ENCODE data around the gene AREL1.
"Not testable (repeated sequence)": the region's sequence is repeated elsewhere in the genome, so short reads cannot be mapped to it uniquely, and the experiment has no call there.

AREL1 gene, protein sequence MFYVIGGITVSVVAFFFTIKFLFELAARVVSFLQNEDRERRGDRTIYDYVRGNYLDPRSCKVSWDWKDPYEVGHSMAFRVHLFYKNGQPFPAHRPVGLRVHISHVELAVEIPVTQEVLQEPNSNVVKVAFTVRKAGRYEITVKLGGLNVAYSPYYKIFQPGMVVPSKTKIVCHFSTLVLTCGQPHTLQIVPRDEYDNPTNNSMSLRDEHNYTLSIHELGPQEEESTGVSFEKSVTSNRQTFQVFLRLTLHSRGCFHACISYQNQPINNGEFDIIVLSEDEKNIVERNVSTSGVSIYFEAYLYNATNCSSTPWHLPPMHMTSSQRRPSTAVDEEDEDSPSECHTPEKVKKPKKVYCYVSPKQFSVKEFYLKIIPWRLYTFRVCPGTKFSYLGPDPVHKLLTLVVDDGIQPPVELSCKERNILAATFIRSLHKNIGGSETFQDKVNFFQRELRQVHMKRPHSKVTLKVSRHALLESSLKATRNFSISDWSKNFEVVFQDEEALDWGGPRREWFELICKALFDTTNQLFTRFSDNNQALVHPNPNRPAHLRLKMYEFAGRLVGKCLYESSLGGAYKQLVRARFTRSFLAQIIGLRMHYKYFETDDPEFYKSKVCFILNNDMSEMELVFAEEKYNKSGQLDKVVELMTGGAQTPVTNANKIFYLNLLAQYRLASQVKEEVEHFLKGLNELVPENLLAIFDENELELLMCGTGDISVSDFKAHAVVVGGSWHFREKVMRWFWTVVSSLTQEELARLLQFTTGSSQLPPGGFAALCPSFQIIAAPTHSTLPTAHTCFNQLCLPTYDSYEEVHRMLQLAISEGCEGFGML

DNA sequence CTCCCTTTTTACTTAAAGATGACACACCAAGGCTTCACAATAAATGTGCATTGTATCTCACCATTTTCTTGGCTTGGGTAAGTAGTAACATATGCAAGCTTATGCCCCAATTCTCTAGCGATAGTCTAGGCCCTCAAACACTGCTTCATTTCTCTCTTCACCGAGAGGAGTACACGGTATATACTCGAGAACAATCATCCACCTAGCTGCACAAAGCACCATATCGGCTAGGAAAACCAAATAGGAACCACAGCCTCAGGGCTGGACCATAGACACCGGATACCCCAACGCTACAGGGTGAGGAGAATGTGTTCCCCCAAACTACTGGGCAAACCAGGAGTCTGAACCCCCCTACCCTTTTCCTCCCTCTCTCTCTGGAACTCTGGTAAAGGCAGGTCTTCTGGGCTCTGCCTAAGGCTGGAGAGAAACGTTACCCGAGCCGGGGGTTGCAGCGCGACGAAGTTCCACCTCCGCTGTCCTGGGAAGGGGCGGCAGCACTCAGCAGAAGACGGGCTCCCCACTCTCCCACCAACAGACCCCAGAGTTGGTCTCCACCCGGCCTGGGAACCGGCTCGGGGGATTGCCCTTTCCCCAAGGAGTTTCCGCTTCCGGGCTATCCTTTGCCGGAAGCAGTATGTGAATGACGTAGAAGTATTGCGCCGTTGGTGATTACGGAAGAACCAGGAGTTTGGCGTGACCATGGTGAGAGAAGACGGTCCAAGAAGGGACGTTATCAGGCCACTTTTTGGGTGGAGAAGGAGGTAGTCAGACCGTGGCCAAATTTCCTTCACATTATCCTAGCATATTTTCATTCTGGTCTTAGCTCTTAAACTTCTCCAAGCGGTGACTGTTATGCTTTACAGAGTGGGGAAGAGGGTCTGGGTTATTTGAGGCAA lies at the start of gene AREL1, which contains the start of gene FCF1:
TSS of gene AREL1 (minus strand) at position 582 of the 896 bp plus-strand sequence. CDS start 27,465 bp downstream, outside the sequence.
TSS of gene FCF1 (plus strand) at position 646 of the 896 bp plus-strand sequence. CDS start at position 700, 54 bp downstream.
- DNase-seq = no peak

DNA sequence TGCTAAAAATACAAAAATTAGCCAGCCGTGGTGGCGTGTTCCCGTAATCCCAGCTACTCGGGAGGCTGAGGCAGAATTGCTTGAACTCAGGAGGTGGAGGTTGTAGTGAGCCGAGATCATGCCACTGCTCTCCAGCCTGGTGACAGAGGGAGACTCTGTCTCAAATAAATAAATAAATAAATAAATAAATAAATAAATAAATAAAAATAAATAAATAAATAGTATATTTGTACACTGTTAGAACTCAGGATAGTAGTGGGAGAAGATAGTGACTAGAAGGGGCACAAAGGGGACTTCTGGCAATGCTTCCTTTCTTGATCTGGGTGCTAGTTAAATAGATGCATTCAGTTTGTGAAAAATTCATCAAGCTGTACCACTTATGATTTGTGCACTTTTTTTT lies 45.6 kb upstream of the AREL1 start:
- DNase-seq = not testable (repeated sequence)

DNA sequence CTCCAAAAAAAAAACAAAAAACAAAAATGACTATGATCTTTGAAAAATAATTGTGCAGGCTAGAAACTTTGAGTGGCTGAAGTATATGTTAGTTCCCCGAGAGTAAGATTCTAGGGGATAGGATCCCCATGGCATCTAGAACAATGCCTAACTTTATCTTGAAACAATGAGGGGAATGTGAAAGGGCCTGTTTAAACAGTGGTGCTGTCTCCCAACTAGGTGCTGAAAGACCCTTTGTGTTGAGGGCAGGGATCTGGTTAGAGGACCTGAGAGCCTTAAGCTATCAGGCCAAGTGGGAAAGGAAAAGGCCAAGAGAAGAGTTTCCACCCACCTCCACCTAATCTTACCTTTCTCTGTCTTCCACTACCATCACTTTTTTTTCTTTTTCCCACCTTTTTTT lies 43.4 kb upstream of the AREL1 start:
- DNase-seq = no peak

DNA sequence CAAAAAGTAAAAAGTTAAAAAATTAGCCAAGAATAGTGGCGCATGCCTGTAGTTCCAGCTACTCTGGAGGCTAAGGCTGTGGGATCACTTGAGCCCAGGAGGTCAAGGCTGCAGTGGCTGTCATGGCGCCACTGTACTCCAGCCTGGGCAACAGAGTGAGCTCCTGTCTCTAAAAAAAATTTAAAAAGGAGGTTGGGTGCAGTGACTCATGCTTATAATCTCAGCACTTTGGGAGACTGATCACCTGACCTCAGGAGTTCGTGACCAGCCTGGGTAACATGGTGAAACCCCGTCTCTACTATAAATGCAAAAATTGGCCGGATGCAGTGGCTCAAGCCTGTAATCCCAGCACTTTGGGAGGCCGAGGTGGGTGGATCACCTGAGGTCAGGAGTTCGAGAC lies 42.0 kb upstream of the AREL1 start:
- DNase-seq = no peak

DNA sequence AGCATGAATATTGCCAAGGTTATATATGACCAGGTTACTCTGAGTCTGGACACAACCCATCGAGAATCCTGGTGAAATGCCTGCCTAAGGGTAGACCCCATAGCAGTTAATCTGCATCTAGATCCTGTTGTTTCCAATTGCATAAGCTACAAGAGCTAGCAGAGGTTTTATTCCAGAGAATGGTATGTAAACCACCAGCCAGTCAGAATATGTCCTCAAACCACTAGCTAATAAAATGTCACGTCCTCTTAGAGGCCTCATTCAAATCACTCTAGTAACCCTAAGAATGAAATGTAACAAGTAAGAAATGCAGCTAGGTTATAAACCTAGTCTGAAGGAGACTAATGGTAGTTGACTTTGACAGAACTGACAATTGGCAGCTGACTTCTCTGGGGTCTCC lies 41.3 kb upstream of the AREL1 start:
- DNase-seq = no peak

DNA sequence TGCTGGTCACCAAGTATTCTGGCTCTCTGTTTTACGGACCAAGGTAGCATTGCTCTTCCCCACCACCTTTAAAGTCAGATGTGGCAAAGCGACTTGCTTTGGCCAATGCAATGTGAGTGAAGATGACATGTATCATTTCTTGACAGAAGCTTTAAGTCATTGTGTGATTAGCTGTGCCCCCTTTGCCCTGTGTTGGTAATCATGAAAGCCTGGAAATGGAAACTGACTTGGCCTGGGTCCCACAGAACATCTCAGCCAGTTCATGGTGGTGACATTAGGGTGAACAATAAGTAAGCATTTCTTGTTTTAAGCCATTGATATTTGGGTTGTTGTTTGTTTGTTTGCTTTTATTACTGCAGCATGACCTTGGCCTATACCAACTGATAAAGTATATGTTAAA lies 34.4 kb upstream of the AREL1 start:
- no peak for DNase-seq

DNA sequence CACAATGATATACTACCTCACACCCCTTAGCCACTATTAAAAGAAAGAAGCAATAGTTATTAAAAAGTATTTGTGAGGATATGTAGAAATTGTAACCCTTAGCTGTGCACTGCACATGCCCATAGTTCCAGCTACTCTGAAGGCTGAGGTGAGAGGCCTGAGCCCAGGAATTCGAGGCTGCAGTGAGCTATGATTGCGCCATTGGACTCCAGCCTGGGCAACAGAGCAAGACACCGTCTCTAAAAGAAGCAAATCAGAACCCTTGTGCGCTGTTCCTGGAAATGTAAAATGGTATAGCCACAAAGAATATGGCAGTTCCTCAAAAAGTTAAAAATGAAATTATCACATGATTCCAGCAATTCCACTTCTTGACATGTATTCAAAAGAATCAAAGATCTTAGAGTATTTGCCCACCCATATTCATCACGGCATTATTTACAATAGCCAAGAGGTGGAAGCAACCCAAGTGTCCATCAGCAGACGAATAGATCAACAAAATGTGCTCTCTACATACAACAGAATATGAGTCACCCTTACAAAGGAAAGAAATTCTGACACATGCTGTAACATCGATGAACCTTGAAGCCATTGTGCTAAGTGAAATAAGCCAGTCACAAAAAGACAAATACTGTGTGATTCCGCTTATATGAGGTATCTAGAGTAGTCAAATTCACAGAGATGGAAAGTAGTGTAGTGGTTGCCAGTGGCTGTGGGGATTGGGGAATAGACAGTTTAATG lies 26.6 kb upstream of the AREL1 start:
- no peak for DNase-seq

DNA sequence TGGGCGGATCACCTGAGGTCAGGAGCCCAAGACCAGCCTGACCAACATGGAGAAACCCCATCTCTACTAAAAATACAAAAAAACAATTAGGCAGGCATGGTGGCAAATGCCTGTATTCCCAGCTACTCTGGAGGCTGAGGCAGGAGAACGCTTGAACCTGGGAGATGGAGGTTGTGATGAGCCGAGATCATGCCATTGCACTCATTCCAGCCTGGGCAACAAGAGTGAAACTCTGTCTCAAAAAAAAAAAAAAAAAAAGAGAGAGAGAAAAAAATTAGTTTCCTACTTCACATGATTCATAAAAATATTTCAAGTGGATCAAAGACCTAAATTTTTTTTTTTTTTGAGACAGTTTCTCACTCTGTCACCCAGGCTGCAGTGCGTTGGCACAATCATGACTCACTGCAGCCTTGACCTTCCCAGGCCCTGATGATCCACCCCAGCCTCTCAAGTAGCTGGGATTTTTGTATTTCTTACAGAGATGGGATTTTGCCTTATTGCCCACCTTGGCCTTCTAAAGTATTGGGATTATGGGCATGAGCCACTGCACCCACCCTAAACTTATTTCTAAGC lies 25.0 kb upstream of the AREL1 start:
- no peak for DNase-seq

DNA sequence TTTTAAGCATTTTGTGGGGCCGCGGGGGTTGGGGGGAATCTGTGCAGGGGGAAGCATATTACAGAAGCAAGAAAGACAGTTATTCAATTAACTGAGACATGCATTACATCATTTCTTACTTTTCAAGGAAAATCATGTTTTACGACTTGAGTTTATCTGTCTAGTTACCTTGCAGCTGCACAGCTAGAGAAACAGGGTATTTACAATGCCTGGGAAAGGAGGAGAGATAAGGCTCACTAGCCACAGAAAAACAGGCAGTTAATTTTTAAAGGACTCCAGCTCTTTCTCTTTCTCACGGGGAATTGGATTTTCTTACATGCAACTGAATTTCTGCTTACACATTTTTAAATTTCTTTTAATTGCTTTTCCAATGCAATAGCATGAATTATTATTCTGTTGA lies 22.2 kb upstream of the AREL1 start:
- no peak for DNase-seq

DNA sequence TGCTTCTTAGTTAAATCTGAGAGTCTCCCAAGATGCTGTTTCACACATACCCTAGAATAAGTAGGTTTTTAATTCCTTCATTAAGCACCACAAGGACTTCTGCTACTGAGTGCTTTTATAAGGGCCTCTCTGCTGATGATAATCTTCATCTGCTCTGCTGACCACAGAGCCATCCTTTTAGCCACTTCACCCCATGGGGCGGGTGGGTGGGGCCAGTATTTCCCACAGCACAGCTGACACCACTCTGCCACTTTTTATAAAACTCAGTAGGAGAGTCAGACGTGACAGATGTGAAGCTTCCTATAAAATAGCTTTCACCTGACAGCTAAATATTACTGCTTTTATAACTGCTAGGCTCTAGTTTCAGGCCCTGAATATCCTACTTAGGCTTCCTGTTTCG lies 20.3 kb upstream of the AREL1 start:
- no peak for DNase-seq

DNA sequence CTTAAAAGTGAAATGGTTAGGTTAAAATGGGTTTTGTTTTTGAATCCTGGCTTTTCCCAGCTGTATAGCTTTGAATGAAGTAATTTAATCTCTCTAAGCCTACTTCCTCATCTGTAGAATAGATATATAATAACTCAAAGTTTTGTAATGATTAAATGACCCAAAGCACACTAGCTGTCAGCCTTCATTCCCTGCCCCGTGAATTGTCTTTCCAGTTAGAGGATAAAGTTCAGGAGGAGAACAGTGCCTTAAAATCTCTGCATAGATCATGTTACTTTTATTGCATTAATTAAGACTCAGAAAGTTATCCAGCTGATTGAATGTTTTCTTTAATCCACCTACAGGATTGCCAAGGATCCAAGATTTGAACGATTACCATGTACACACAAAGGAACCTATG lies 19.5 kb upstream of the AREL1 start:
- DNase-seq = no peak

DNA sequence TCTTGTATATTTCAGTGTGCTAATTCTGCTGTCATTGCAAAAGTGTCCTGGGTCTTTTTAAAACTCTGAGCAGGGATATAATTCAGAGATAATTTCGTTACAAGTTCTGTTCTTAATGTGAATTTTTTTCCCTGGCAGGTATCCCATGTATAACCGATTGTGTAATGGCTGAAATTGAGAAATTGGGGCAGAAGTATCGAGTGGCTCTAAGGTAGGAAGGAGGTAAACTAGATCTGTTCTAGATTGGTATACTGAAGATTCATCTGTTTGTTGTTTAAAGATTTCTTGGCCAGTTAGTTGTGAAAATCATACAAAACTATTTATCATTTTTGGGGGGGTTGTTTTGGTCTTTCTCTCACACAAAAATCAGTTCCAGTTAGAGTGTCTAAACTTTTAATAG lies 10.3 kb upstream of the AREL1 start:
- DNase-seq = no peak

DNA sequence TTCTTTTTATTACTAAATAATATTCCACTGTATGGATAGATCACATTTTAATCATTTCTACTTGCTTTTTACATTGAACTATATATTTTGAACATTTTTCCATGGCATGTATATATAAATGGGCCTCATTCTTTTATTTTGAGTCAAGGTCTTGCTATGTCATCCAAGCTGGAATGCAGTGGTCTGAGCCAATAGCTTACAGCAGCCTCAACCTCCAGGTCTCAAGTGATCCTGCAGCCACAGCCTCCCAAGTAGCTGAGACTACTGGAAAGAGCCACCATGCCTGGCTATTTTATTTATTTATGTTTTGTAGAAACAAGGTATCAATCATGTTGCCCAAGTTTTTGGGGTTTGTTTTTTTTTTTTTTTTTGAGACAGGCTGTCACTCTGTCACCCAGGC lies 7.6 kb upstream of the AREL1 start:
- DNase-seq = no peak

DNA sequence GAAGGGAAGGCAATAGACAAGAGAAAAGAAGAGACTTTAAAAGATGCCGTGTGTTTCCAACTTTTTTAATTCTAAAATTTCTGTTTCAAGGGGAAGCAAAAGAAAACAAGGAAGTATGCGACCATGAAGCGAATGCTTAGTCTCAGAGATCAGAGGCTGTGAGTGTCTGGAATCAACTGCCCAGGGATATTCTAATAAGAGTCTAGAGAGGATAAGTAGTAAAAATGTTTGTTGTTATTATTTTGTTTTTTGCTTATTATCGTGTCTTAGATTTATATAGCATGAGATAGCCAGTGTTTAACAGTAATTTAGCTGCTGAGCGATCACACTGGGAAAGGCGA lies 485 bp upstream of the AREL1 start:
- no peak for DNase-seq

DNA sequence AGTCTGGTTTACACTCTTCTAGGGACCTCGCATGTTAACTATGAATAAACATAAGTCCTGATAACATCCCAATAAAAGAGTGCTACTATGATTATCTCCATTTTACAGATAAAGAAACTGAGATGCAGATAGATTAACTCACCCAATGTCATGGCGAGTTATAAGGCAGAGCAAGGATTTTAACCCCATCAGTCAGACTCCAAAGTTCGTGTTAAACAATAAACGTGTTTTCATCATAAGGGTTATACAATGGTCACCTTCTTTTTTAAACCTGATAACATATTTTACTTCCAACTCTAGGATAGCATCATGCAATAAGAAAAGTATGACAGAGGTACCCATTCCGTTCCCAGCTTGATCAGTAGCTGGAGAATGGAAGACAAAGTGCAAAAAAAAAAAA lies 1.2 kb downstream of the AREL1 start:
- no peak for DNase-seq

DNA sequence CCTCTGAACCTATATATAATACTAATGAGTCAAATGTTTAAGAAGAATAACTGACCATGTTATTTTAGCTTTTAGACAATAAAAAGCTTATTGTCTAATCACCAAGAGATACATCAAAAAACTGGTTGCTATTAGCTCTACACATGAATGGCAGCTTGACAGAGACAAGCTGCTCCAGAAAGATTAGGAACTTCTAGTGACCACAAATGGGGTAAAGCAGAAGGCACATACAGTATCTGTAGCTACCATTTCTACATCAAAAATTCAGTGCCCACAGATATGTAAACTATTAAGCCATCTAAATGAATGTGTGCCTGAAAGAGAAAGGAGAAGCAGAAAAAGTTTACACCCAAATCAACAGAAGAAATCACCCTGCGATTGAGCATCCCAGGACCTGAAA lies 2.4 kb downstream of the AREL1 start:
- no peak for DNase-seq

DNA sequence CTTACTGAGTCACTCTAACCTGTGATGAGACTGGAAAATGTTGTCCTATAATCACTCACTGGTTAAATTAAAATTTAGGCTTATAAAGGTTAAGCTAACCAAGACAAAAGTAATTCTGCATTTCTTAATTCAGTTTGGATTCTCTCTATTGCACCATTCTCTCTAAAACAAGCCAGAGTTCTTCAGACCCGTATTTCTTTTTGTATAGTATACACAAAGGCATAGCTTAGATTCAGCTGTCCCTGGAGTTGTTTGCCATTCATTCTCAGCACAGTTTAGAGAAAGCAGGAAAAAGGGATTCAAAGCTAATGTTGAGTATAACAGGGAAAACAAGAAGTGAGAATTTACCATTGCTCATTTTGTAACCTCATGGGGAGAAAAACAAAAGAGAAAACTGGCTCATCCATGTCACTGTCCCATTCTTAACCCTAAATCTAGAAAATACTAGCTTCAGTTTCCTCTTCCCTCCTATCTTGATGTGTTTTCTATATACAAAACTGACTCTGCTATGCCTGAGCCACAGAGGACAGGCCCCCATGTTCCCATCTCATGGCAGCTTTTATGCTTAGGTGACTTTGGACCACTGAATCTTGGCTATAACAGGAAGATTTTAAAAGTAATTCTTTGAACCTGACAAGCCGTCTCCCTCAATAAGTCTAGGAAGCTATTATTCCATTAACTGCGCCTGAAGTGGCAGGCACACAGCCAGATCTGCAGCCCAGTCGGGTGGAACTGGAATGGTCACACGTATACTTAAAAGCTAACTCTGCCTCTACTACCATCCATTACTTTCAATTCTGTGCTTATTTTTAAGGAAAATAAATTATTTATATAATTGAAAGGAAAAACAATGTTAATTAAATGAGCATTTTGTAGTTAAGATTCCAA lies 7.0 kb downstream of the AREL1 start:
- DNase-seq = no peak

DNA sequence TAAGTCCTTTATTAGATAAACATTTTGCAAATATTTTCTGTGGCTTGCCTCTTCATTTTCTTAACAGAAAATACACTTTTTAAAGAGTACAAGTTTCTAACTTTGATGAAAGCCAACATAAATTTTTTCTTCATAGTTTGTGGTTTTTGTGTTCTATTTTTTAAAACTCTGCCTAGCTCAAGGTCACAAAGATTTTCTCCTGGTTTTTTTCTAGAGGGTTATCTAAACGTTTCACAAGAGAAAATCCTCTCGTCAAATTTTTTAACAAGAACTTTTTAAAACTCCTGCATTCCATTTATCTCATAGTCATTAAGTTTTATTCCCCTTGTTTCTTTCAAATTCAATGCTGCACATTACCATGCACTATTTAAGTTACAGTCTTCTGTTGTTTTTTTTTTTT lies 8.2 kb downstream of the AREL1 start:
- DNase-seq = no peak

DNA sequence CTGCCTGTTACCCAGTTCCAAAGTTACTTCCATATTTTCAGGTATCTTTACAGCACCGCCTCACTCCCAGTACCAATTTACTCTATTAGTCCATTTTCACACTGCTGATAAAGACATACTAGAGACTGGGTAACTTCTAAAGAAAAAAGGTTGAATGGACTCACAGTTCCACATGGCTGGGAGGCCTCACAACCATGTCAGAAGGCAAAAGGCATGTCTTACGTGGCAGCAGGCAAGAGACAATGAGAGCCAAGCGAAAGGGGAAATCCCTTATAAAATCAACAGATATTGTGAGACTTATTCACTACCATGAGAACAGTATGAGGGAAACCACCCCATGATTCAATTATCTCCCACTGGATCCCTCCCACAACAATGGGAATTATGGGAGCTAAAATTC lies 9.8 kb downstream of the AREL1 start:
- DNase-seq = no peak

DNA sequence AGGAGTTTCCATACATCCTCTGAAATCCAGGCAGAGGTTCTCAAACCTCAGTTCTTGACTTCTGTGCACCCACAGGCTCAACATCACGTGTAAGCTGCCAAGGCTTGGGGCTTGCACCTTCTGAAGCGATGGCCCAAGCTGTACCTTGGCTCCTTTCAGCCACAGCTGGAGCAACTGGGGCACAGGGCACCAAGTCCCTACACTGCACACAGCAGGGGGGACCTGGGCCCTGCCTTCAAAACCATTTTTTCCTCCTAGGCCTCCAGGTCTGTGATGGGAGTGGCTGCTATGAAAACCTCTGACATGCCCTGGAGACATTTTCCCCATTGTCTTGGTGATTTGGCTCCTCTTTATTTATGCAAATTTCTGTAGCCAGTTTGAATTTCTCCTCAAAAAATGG lies 10.6 kb downstream of the AREL1 start:
- DNase-seq = no peak

DNA sequence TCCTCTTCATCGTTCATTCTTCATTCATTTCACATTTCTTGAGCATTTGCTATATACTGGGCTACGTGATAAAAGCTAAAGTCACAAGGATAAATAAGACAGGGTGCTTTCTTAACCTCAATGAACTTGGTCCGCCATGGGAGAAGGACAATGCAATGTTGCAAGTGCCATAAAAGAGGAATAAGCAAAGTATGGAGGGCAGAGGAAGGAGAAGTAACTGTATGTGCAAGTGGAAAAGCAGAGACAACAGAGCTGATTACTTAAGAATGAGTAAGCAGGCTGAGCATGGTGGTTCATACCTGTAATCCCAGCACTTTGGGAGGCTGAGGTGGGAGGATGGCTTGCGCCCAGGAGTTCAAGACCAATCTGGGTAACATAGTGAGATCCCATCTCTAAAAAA lies 14.4 kb downstream of the AREL1 start:
- DNase-seq = no peak
